ENCODE measurements around the gene MAPKAP1. TPM values are rescaled to one million over a fixed set of nuclear protein-coding genes. Genes with fewer than 3 reads are reported as not detected.

MAPKAP1 gene
- total RNA-seq, 1 donor from 2014 or later = 81.9 TPM

DNA sequence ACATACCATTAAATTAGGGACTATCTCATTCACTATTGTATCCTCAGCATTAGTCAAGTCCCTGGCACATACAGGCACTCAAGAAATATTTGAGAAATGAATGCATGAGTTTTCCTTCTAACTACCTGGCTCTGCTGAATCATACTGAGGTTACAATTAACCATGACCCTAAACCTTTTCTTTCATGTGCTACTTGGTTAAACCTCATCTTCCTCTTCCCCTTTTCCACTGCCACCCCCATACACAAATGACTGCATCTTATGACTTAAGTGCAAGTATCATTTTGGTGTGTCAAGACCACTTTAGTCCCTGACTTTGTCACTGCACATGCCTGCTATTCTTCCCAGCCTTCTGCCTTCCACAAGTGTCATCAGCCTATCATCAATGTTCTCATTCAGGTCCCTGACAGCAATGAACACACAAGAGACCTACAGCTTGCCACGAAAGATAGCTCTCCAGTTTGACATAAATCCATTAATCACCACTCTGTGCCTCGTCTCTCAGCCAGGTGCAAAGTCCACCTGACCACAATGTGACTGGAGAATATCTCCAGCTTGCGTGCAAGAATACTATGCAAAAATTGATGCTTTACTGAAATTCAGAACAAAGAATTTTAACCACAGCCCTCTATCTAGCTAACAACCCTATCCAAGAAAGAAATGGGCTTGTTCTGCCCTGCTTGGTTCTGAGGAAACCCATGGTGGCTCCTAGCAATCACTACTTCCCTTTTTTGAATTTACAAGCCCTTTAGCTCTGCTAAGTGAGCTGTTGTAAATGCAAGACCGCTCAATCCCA, 74.5 kb downstream of the MAPKAP1 start:
- Histone ChIP-seq H3K36me3 (ENCODE audit: control insufficient read depth, insufficient read depth, low read length) (no peaks in the 10 kb centered on the region), H3K4me3 (ENCODE audit: low read depth, low read length) (no peak overlapping the region), H3K27me3 (ENCODE audit: control insufficient read depth, insufficient read depth, low read length) (no peaks in the 10 kb centered on the region)
- TF ChIP-seq, protein P1, sequence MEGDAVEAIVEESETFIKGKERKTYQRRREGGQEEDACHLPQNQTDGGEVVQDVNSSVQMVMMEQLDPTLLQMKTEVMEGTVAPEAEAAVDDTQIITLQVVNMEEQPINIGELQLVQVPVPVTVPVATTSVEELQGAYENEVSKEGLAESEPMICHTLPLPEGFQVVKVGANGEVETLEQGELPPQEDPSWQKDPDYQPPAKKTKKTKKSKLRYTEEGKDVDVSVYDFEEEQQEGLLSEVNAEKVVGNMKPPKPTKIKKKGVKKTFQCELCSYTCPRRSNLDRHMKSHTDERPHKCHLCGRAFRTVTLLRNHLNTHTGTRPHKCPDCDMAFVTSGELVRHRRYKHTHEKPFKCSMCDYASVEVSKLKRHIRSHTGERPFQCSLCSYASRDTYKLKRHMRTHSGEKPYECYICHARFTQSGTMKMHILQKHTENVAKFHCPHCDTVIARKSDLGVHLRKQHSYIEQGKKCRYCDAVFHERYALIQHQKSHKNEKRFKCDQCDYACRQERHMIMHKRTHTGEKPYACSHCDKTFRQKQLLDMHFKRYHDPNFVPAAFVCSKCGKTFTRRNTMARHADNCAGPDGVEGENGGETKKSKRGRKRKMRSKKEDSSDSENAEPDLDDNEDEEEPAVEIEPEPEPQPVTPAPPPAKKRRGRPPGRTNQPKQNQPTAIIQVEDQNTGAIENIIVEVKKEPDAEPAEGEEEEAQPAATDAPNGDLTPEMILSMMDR (IDR thresholded peaks at IDR 0.05; ENCODE audit: insufficient read depth, low read length, severe bottlenecking) = no peak
- FAIRE-seq (no peak), DNase-seq (ENCODE audit: low read depth) (peak; percentile 88)

DNA sequence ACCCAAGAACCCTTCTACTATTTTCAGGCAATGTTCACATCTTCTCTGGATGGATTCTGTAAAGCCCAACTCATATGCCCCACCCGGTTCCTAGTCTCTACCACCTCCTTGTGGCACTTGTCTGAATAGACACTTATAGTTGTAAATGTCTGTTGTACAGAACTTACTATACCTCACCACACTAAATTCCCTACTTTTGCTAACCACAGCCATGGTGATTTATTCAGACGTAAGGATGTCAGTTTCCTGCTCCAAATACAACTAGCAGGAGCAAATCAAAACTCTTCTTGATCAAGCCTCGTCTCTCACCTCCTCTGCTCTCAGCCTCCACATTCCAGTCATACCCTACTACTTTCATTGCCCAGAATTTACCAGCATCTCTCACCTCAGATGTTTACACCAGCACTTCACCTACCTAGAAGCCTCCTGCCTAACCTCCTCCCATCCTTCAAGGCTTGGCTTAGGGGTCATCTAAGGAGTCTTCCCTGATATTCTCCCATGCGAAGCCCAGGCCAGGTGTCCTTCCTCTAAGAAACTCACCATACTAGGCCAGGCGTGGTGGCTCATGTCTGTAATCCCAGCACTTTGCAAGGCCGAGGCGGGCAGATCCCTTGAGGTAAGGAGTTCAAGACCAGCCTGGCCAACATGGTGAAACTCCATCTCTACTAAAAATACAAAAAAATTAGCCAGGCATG, 75.5 kb downstream of the MAPKAP1 start:
- H3K27me3 ChIP-seq (ENCODE audit: control insufficient read depth, insufficient read depth, low read length) = no peaks in the 10 kb centered on the region
- H3K36me3 ChIP-seq (ENCODE audit: control insufficient read depth, insufficient read depth, low read length) = no peaks in the 10 kb centered on the region
- TF ChIP-seq, protein P1 (IDR thresholded peaks at IDR 0.05; ENCODE audit: insufficient read depth, low read length, severe bottlenecking) = peak; percentile 42
- DNase-seq (ENCODE audit: low read depth) (peak; percentile 44), FAIRE-seq (no peak)
- no peak overlapping the region for H3K4me3 ChIP-seq (ENCODE audit: low read depth, low read length)

DNA sequence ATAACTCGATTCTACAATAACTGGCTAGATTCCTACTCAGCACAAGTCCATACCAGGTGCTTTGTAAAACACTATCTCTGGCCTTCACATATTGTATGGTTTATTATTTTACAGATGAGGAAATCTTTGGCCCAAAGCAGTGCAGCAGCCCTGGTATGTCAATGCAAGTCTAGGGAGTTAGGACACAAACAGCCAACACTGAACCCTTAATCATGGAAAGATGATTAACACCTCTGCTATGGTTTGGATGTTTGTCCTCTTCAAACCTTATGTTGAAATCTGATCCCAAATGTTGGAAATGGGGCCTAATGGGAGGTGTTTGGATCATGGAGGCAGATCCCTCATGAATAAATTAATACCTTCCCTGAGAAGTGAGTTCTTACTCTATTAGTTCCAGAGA, 76.6 kb downstream of the MAPKAP1 start:
- no peaks in the 10 kb centered on the region for H3K36me3 ChIP-seq (ENCODE audit: control insufficient read depth, insufficient read depth, low read length)
- H3K4me3 ChIP-seq (ENCODE audit: low read depth, low read length) = no peak overlapping the region
- TF ChIP-seq, protein P1 (IDR thresholded peaks at IDR 0.05; ENCODE audit: insufficient read depth, low read length, severe bottlenecking) = no peak
- no peak for FAIRE-seq
- no peaks in the 10 kb centered on the region for H3K27me3 ChIP-seq (ENCODE audit: control insufficient read depth, insufficient read depth, low read length)
- DNase-seq (ENCODE audit: low read depth) = peak; percentile 85

DNA sequence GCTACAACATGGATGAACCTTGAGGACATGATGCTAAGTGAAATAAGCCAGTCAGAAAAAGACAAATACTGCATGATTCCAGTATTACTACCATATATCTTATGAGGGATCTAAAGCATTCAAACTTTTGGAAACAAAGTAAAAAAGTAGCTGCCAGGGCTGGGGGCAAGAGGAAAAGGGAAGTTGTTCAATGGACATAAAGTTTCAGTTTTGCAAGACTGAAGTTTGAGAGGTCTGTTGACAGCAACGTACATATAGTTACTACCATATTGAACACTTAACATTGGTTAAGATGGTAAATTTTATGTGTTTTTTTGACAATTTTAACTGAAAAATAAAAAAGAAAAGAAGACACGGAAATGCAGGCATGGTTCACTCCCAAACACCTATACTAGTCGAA, 77.6 kb downstream of the MAPKAP1 start:
- Histone ChIP-seq H3K36me3 (ENCODE audit: control insufficient read depth, insufficient read depth, low read length) (no peaks in the 10 kb centered on the region), H3K4me3 (ENCODE audit: low read depth, low read length) (no peak overlapping the region), H3K27me3 (ENCODE audit: control insufficient read depth, insufficient read depth, low read length) (no peaks in the 10 kb centered on the region)
- FAIRE-seq = no peak
- no peak for DNase-seq (ENCODE audit: low read depth)
- TF ChIP-seq, protein P1 (IDR thresholded peaks at IDR 0.05; ENCODE audit: insufficient read depth, low read length, severe bottlenecking) = no peak

DNA sequence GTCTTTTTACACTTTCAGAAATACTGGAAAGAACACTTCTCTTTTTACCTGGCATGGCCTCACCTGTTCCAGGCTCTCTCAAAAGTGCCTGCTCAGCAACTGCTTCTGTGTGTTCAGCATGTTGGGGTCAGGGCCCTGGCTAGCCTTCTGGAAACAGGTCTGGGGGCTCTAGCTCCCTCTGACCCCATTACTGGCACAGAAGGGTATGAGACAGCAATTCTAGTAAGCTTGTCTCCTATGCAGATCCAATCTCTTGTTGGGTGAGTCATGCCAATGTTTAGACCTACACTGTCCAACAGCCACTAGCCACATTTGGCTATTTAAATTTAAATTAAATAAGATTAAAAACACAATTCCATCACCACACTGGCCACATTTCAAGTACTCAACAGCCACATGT, 80.8 kb downstream of the MAPKAP1 start:
- no peak for DNase-seq (ENCODE audit: low read depth)
- FAIRE-seq = no peak
- Histone ChIP-seq H3K4me3 (ENCODE audit: low read depth, low read length) (no peak overlapping the region), H3K27me3 (ENCODE audit: control insufficient read depth, insufficient read depth, low read length) (no peaks in the 10 kb centered on the region), H3K36me3 (ENCODE audit: control insufficient read depth, insufficient read depth, low read length) (no peaks in the 10 kb centered on the region)
- TF ChIP-seq, protein P1 (IDR thresholded peaks at IDR 0.05; ENCODE audit: insufficient read depth, low read length, severe bottlenecking) = no peak
